BJ (cell line): ENCODE measurements around the gene CAPN1. TPM values are rescaled to one million over a fixed set of nuclear protein-coding genes. Genes with fewer than 3 reads are reported as not detected.
"Not testable (repeated sequence)": the region's sequence is repeated elsewhere in the genome, so short reads cannot be mapped to it uniquely, and the experiment has no call there.

Experiments used
- CTCF ChIA-PET: fragments of 350-600 bp; formaldehyde crosslinking; extraction: SDS; loops from one replicate; lab custom pipeline; 2021; ENCODE audit warnings: antibody characterized with exemption, inconsistent platforms; lab: Yijun Ruan, JAX
- POLR2A ChIA-PET: fragments of 300-600 bp; sonication (Branson Sonifier 250); formaldehyde crosslinking; extraction: SDS; loops from one replicate; lab custom pipeline; 2021; ENCODE audit warnings: antibody characterized with exemption; lab: Charles Lee
- DNase-seq: peaks from one replicate; pipeline ENCODE4 v3.0.0-alpha.2; 2011; ENCODE audit warnings: low read depth
- H3K27me3 ChIP-seq: 2 replicates; pipeline ENCODE4 v1.6.0; 2011; ENCODE audit warnings: low read length; ENCODE audit not compliant: control insufficient read depth, insufficient read depth
- H3K36me3 ChIP-seq: 2 replicates; pipeline ENCODE4 v1.5.1; 2011; ENCODE audit warnings: low read length; ENCODE audit not compliant: control insufficient read depth, insufficient read depth
- H3K4me3 ChIP-seq: 2 replicates; pipeline ENCODE4 v1.5.1; 2011; ENCODE audit warnings: low read depth, mild to moderate bottlenecking, control low read depth, low read length
- CTCF ChIP-seq: IDR thresholded peaks from 2 replicates; pipeline ENCODE4 v1.5.1; 2011; ENCODE audit warnings: low read depth, mild to moderate bottlenecking, control low read depth, inconsistent platforms, low read length, moderate library complexity; ENCODE audit not compliant: insufficient read depth
- polyA plus RNA-seq: library from polyadenylated mRNA; depleted of rRNA; stranded (reverse); fragments of >200 nt; gene quantifications from 2 replicates; pipeline ENCODE4 v1.2.3, GENCODE V29; 2011

Gene CAPN1
- polyA plus RNA-seq, 1 experiment = 181 TPM

GRCh38 chr11:65167656-65168055 lies 14.1 kb upstream of the CAPN1 start:
- DNase-seq = no peak
- no peaks in the 10 kb centered on the region for H3K36me3 ChIP-seq
- H3K4me3 ChIP-seq = no peak overlapping the region
- H3K27me3 ChIP-seq = no peaks in the 10 kb centered on the region
- no peak for TF ChIP-seq CTCF
- CTCF ChIA-PET = no interaction called here
- POLR2A ChIA-PET = no interaction called here

GRCh38 chr11:65169164-65169641 lies 12.5 kb upstream of the CAPN1 start:
- no peak for DNase-seq
- POLR2A ChIA-PET = no interaction called here
- no peak for TF ChIP-seq CTCF
- Histone ChIP-seq H3K4me3 (no peak overlapping the region), H3K36me3 (no peaks in the 10 kb centered on the region), H3K27me3 (no peaks in the 10 kb centered on the region)
- CTCF ChIA-PET = interaction anchor here (0.8 to 2.3 kb wide), 3 partner anchors 12 to 52 kb away, joined by 3 to 14 read pairs (median 3); partner anchors contain the start of genes CAPN1 and ZNHIT2

GRCh38 chr11:65170058-65170534 lies 11.6 kb upstream of the CAPN1 start, which contains the start of gene SPDYC:
TSS of gene SPDYC (plus strand) at chr11:65170233. CDS start at chr11:65171358, 1,125 bp downstream.
- no peak within 1 kb of the TSS for H3K4me3 ChIP-seq
- no peaks in the 10 kb centered on the region for H3K27me3 ChIP-seq
- POLR2A ChIA-PET = no interaction called here
- H3K36me3 ChIP-seq = no peaks in the 10 kb centered on the region
- DNase-seq = no peak
- CTCF ChIA-PET = interaction anchor here (2.3 kb wide), 1 partner anchor 11 kb away, joined by 14 read pairs; the partner anchor contains the start of gene CAPN1
- no peak for TF ChIP-seq CTCF

DNA sequence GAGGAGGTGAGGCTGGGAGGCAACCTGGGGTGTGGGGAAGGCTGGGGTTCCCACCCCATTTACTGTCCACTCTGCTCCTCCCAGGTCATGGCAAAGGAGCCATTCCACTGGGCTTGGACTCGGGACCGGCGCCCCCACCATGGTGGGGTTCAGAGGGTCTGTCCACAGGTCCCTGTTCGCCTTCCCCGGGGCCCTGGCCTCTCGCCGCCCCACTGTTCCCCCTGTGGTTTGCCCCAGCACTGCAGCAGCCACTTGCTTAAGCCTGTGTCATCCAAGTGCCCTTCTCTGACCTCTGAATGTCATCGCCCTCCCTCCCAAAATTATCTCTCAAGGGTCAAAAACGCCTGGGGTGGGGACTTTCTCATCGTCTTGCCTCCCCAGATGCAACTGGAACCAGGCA lies 9.1 kb upstream of the CAPN1 start:
- POLR2A ChIA-PET = no interaction called here
- no peak for TF ChIP-seq CTCF
- H3K36me3 ChIP-seq = no peaks in the 10 kb centered on the region
- CTCF ChIA-PET = interaction anchor here (0.8 kb wide), 1 partner anchor 62 kb away, joined by 3 read pairs; no protein-coding TSS in a partner anchor
- no peaks in the 10 kb centered on the region for H3K27me3 ChIP-seq
- DNase-seq = no peak
- no peak overlapping the region for H3K4me3 ChIP-seq

DNA sequence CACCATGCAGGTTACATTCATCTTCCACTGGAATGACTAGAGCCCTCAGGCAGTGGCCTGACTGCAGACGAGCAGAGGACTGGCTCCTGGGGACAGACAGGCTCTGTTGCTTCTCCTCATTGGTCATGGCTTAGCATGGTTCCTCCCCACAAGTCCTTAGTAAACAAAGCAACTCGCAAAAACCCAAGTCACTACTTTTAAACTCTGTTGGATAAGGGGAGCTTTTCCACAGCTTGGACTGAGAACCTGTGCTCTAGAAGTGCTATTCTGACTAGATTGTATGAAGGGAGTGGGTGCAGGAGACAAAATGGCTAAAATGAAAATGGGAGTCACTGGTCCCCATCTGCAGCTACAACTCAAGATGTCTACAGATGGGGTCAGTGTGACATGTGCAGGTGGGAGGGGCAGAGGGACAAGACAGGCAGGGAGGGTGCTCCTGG lies 7.1 kb upstream of the CAPN1 start:
- DNase-seq, H3K27me3 ChIP-seq, POLR2A ChIA-PET, H3K4me3 ChIP-seq, H3K36me3 ChIP-seq: not testable (repeated sequence)
- CTCF ChIA-PET = interaction anchor here (1.1 kb wide), 1 partner anchor 324 kb away, joined by 3 read pairs; no protein-coding TSS in a partner anchor
